Measurements from ENCODE around the gene LRRC55.
A peak's percentile ranks its signal among the peaks of the same experiment; 100 is the strongest.

Gene LRRC55

DNA sequence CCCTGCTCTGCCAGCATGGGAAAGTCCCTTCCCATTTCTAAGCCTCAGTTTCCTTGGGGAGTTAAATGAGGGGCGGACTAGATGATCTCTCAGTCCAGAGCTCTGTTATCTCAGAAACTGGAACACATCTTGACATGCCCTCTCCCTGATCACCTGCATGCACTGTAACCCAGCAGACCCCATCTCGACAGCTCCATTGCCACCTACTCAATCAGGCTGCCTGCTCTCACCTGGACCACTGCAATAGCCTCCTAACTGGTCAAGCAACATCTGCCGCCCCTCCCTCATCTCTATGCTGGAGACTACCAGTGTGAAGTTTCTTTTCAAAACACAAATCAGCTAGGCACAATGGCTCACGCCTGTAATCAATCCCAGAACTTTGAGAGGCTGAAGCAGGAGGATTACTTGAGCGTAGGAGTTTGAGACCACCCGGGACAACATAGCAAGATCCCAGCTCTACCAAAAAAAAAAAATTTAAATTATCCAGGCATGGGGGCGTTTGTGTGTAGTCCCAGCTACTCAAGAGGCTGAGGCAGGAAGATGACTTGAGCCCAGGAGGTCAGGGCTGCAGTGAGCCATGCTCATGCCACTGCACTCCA is 22.2 kb downstream of the LRRC55 start:
- DNase-seq: no peak

- DNase-seq: peak in 6 of 14 donors; percentile 12 to 56 (median 17)
Observed at GRCh38 chr11:57205041-57205641, 23.4 kb downstream of the LRRC55 start.

DNA sequence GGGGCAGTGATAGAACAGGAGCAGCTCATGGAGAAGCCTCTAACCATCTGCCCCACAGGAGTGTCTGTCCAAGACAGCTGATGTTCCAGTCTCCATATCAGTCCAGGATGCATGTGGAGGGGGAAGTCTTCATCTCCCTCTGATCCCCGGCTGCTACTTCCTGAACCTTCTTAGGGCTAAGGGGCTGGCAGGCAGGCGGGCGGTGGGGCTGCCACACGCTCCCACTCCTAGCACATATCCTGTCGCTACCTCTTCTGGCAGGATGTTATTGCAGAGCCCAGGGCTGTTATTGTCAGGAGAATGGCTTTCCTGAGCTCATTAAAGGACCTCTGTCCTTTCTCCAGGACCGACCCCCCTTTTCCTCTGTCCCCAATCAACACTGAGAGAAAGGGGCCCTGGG is 25.4 kb downstream of the LRRC55 start:
- DNase-seq: no peak

- DNase-seq: no peak
Observed at GRCh38 chr11:57210781-57211180, 29.0 kb downstream of the LRRC55 start.

- DNase-seq: no peak
Observed at GRCh38 chr11:57213342-57214097, 31.8 kb downstream of the LRRC55 start.

DNA sequence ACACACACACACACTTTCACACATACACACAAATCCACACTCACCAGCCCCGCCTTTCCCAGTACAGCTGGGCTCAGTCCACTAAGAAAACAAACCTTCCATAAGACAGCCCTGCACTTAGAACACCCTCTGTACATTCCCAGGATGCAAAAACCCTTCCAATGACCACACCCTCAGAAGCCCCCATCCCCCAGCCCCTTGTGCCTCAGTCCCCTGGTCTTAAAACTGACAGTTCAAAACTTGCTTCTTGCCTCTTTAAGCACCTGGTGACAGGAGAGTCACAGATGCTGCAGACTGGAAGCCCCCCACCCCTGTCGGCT is 32.3 kb downstream of the LRRC55 start:
- no peak for DNase-seq

- DNase-seq: no peak
Observed at GRCh38 chr11:57214494-57214893, 32.7 kb downstream of the LRRC55 start.

DNA sequence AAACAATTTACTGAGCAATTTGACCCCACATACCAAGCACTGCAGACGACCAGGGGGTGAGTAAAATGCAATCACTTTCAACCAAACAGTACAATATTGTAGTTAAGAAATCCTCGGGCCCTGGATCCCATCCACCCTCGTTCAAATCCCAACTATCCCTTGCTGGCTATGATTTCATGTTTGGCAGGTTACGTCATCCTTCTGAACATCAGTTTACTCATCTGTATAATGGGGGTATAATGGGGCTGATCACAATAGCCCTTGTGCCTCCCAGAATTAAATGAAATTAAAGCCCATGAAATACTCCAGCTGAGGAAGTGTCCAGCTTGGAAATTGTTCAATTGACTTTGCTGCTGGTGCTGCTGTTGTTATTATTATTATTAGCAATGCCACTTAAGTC is 34.7 kb downstream of the LRRC55 start:
- no peak for DNase-seq

DNA sequence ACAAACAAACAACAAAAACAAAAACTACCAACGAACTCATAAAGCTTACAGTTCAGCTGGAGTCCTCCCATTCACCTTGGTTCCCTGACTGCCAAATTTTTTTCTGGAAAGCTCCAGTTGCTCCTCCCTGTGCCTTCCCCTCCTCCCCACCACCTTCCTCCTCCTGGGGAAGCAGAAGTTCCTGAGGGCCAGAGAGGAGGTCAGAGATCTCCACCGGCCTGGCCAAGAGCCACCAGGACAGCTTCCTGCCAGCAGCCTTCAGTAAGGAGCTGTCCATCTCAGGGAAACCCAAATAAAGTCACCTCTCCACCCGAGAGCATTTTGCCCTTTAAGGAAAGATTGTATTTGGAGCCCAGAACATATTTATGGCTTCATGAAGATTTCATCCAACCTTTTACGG is 35.3 kb downstream of the LRRC55 start:
- no peak for DNase-seq

- DNase-seq: no peak
Observed at GRCh38 chr11:57219021-57219627, 37.4 kb downstream of the LRRC55 start.

DNA sequence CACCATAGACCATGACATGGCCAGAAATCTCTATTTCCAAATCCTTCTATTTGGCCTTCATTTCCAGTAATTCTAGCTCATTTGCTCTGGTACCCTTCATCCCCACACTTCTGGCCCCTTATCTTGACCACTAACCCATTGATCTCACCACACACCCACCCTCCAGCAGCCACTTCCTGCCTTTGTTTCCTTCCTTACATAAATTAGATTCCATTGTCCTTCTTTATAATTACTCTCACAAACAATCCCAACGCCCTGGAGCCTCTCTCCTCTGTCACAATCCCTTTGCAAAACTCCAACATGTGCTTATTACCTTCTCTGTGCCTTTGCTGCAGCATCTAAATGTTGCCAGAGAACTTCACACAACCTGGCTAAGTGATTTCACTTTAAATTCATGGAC is 40.5 kb downstream of the LRRC55 start:
- no peak for DNase-seq

DNA sequence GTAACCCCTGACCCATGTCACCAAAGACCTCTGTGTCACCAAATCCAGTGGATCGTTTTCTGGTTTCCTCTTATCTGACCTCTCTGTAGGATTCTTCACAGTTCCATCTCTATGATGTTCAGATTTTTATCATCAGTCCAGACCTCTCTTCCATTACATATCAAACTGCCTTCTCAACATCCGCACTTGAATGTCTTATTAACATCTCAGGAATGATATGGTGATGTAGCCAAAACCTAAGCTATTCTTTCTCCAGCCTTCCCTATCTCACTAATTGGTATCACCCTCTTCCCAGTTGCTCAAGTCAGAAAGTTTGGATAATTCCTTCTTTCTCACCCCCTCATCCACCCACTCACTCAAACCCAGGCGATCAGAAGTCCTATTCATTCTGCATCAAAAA is 41.8 kb downstream of the LRRC55 start:
- no peak for DNase-seq

DNA sequence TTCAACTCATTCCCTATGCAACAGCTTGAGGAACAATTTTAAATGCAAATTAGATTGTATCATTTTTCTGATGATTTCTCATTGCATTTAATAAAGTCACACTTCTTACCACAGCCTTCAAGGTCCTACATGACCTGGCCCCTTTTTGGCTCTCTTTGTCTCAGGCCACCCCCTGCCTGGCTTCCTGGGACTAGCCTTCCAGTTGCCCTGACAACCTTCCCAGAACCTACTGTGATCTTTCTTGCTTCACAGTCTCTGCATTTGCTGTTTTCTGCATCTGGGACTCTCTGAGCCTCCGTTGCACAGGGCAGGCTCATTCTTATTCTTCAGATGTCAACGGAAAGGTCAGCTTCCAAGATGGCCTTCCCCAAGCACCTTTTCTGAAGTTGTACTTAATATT is 42.4 kb downstream of the LRRC55 start:
- DNase-seq: peak in 4 of 14 donors; percentile 15 to 38 (median 28)

GRCh38 chr11:57224537-57224936 is 42.8 kb downstream of the LRRC55 start:
- DNase-seq: no peak

GRCh38 chr11:57228600-57228999 is 46.8 kb downstream of the LRRC55 start:
- no peak for DNase-seq

GRCh38 chr11:57230316-57230715 is 48.6 kb downstream of the LRRC55 start:
- no peak for DNase-seq

DNA sequence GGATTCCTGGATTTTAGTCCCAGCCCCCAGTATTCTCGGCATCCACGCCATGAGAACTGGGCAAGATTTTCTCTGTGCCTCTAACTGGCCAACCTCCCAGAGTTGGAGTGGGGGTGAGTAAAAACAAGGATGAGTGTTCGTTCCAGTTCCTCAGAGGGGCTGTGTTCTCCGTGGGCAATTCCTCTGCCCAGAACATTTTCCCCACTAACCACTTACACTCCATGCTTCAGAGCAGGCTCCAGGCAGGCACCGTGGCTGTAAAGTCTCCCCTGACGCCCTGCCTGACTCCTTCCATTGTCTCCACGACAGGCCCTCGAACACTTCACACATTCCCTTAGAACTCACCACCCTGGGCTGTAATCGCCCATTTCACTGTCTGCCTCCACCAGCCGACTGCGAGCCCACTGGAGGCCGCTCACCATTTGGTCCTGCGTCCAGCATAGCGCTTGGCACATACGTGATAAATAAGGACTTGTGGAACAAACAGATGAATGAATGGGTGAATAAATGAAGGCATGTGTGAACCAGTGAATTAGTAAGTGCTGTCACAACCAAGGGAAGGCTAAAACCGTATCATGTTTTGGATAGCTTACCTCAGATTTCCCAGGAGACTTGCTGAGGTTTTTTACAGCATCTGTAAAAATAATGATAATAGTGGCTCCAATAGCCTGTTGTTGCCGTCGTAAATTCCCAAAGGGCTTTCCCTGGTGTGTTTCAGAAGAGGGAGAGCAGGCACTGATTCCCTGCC is 49.2 kb downstream of the LRRC55 start:
- peak in 9 of 14 donors; percentile 22 to 87 (median 47) for DNase-seq

DNA sequence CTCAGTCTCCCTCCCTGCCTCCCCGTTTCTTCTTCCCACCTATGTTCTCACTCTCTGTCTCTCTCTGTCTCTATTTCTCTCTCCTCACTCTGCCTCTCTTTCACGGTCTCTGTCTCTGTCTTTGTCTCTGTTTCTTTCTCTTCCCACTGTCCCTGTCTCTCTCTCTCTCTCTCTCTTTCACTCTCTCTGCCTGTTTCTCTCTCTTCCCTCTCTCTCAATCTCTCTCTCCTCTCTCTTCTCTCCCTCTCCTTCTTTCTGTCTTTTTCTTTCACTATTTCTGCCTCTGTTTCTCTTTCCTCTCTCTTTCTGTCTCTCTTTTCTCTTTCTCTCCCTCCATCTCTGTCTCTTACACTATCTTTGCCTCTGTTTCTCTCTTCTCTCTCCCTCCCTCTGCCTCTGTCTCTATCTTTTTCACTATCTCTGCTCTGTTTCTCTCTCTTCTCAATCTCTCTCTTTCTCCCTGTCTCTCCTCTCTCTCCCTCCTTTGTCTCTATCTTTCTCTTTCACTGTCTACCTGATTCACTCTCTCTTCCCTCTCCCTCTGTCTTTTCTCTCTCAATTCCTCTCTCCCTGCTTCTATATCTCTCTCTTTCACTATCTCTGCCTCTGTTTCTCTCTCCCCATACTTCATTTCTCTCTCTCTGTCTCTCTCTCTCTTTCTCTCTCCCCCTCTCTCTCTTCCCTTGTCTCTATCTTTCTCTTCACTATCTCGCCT is 49.9 kb downstream of the LRRC55 start:
- DNase-seq: no peak

DNA sequence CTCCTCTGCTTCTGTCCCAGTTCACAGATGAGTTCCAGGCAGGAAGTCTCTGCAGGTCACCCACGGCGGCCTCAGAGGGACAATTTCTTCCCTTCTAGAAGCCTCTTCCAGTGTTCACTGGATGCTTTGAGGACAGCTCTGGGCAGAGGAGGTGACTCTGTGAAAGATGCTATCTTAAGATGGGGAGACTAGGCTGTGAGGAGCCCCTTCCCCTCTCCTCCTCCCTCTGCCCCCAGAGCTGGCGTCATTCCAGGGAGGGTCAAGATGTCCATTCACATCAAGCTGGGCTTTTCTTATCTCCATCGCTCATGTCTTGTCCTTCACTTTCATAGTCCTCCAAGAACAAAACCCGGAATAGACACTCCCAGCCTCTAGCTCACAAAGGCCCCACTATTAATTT is 51.9 kb downstream of the LRRC55 start:
- no peak for DNase-seq

GRCh38 chr11:57235761-57236703 is 54.3 kb downstream of the LRRC55 start:
- DNase-seq: no peak

- peak in 3 of 14 donors; percentile 16 to 78 (median 22) for DNase-seq
Observed at GRCh38 chr11:57237204-57237681, 55.5 kb downstream of the LRRC55 start, which contains the start of gene APLNR. Gene APLNR (minus strand): TSS chr11:57237250. CDS start chr11:57237004, 246 bp downstream.

Data from C1 segment of cervical spinal cord (tissue), 14 donors.